Neuronal stem cell (in vitro differentiated cells): Measurements from ENCODE around the gene IFTAP.

ENCODE experiments used
- DNase-seq: peaks from one replicate; pipeline ENCODE4 v3.0.0-alpha.2; 2013; ENCODE audit warnings: low spot score
- H2AFZ ChIP-seq: one replicate; pipeline ENCODE4 v1.6.1; 2013; ENCODE audit warnings: mild to moderate bottlenecking, low read length, inconsistent platforms
- H2AK5ac ChIP-seq: 2 replicates; pipeline ENCODE4 v1.6.1; 2013; ENCODE audit warnings: low read depth, mild to moderate bottlenecking, inconsistent platforms, low read length, moderate library complexity, mixed read lengths
- H2BK120ac ChIP-seq: 2 replicates; pipeline ENCODE4 v1.6.1; 2013; ENCODE audit warnings: low read depth, mild to moderate bottlenecking, inconsistent platforms, low read length, moderate library complexity, mixed read lengths
- H2BK12ac ChIP-seq: one replicate; pipeline ENCODE4 v1.6.1; 2013; ENCODE audit warnings: low read length, inconsistent platforms
- H2BK15ac ChIP-seq: 2 replicates; pipeline ENCODE4 v1.6.1; 2013; ENCODE audit warnings: mild to moderate bottlenecking, low read length, inconsistent platforms, mixed read lengths
- H2BK5ac ChIP-seq: one replicate; pipeline ENCODE4 v1.6.1; 2013; ENCODE audit warnings: inconsistent platforms, mild to moderate bottlenecking, low read length, moderate library complexity
- H3K14ac ChIP-seq: one replicate; pipeline ENCODE4 v1.6.1; 2013; ENCODE audit warnings: low read length, inconsistent platforms
- H3K18ac ChIP-seq: 2 replicates; pipeline ENCODE4 v1.6.1; 2013; ENCODE audit warnings: low read length, inconsistent platforms
- H3K23ac ChIP-seq: 2 replicates; pipeline ENCODE4 v1.6.1; 2013; ENCODE audit warnings: low read depth, mild to moderate bottlenecking, mixed read lengths, low read length, inconsistent platforms; ENCODE audit not compliant: poor library complexity
- H3K27ac ChIP-seq: replicated peaks from 3 replicates; pipeline ENCODE4 v1.5.1; 2013; ENCODE audit warnings: low read length, inconsistent platforms
- H3K27me3 ChIP-seq, 3 experiments: 2 replicates each; pipeline ENCODE4 v1.6.1; 2013; ENCODE audit warnings: low read length in 3 of 3, mild to moderate bottlenecking in 2 of 3, inconsistent platforms in 1 of 3, low read depth in 1 of 3, mixed read lengths in 1 of 3, moderate library complexity in 1 of 3; ENCODE audit not compliant: control insufficient read depth in 3 of 3, insufficient read depth in 3 of 3
- H3K36me3 ChIP-seq, 2 donors: replicated peaks in 1 of 2; 2 replicates each; pipeline ENCODE4 v1.6.1; 2013; ENCODE audit warnings: low read length in 2 of 2; ENCODE audit not compliant: control insufficient read depth in 2 of 2, insufficient read depth in 2 of 2
- H3K4ac ChIP-seq: 2 replicates; pipeline ENCODE4 v1.6.1; 2013; ENCODE audit warnings: inconsistent platforms, mild to moderate bottlenecking, low read length, moderate library complexity
- H3K4me1 ChIP-seq, 2 donors: 1 replicate in 1 of 2; 2 replicates in 1 of 2; pipeline ENCODE4 v1.6.1; 2013; ENCODE audit warnings: low read length in 2 of 2, low read depth in 1 of 2; ENCODE audit not compliant: control insufficient read depth in 2 of 2, insufficient read depth in 1 of 2
- H3K4me2 ChIP-seq: one replicate; pipeline ENCODE4 v1.6.1; 2013; ENCODE audit warnings: mild to moderate bottlenecking, low read length, inconsistent platforms; ENCODE audit not compliant: insufficient read depth, poor library complexity, severe bottlenecking
- H3K4me3 ChIP-seq, 2 donors: 2 replicates each; pipeline ENCODE4 v1.5.1; 2013; ENCODE audit warnings: low read length in 2 of 2, mild to moderate bottlenecking in 2 of 2, inconsistent platforms in 1 of 2, moderate library complexity in 1 of 2
- H3K79me1 ChIP-seq: one replicate; pipeline ENCODE4 v1.6.1; 2013; ENCODE audit warnings: low read depth, mild to moderate bottlenecking, inconsistent platforms, low read length, moderate library complexity
- H3K9ac ChIP-seq: one replicate; pipeline ENCODE4 v1.6.1; 2013; ENCODE audit warnings: mild to moderate bottlenecking, low read depth, low read length, inconsistent platforms; ENCODE audit not compliant: poor library complexity
- H3K9me3 ChIP-seq, 2 donors: replicated peaks in 1 of 2; 2 replicates each; pipeline versions ENCODE3 to v1.6.1; 2013; ENCODE audit warnings: low read length in 2 of 2, mild to moderate bottlenecking in 2 of 2, inconsistent platforms in 1 of 2, low read depth in 1 of 2, mixed read lengths in 1 of 2, moderate library complexity in 1 of 2; ENCODE audit not compliant: control insufficient read depth in 2 of 2, insufficient read depth in 1 of 2
- H4K8ac ChIP-seq: one replicate; pipeline ENCODE4 v1.6.1; 2013; ENCODE audit warnings: low read depth, mild to moderate bottlenecking, inconsistent platforms, low read length, moderate library complexity
- H4K91ac ChIP-seq: one replicate; pipeline ENCODE4 v1.6.1; 2013; ENCODE audit warnings: low read length, low read depth, mild to moderate bottlenecking, inconsistent platforms; ENCODE audit not compliant: poor library complexity
- WGBS, 2 donors: extraction: QIAGEN DNeasy Blood & Tissue Kit; methylation state at CpG; one replicate each; pipeline ENCODE4 v1.1.7; 2013; ENCODE audit warnings: missing lambda C conversion rate in 2 of 2, mixed read lengths in 1 of 2; ENCODE audit not compliant: insufficient read length in 2 of 2, insufficient replicate concordance in 1 of 2; ENCODE audit errors: extremely low coverage in 2 of 2; 5-methylcytosine and 5-hydroxymethylcytosine counted together

IFTAP gene

GRCh38 chr11:36627006-36627405, 32.7 kb downstream of the IFTAP start:
- Histone ChIP-seq H3K14ac (no peak overlapping the region), H3K18ac (no peak overlapping the region), H2BK12ac (no peak overlapping the region), H3K4me2 (no peak overlapping the region), H2BK15ac (no peak overlapping the region), H3K27ac (no peak overlapping the region), H3K36me3 (no peaks in the 10 kb centered on the region), H3K23ac (no peak overlapping the region), H2BK5ac (no peak overlapping the region), H2BK120ac (no peak overlapping the region), H4K8ac (no peak overlapping the region), H3K4me1 (peaks cover 7 to 8% of the 10 kb centered on the region in 2 donors), H3K79me1 (peaks cover 2% of the 10 kb centered on the region), H3K4ac (no peak overlapping the region), H3K9ac (no peak overlapping the region), H4K91ac (no peak overlapping the region), H2AFZ (no peak overlapping the region), H3K4me3 (no peak overlapping the region), H3K27me3 (no peaks in the 10 kb centered on the region), H2AK5ac (no peak overlapping the region), H3K9me3 (peaks cover 0 to 5% of the 10 kb centered on the region in 2 donors)
- DNase-seq = no peak
- WGBS, 2 donors = no CpG with 5 or more reads among the region's 1 CpG

DNA sequence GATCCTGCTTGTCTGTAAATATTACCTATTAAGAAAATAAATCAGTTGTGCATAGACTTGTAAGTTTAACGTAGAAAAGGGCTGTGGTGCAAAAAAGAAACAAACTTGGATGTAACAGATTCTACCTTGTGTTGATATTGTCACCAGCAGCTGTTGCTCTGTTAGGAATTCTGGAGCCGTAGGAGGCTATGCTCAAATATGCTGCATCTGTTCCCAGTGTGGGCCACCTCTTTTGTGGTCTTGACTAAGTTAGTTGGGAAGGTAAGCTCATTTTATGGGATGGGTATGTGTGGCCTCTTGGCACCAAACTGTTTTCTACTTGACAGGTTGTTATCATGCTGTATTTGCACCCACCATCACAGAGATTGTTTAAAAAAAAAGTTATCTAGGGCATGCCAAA, 33.2 kb downstream of the IFTAP start:
- Histone ChIP-seq H2AK5ac (no peak overlapping the region), H2BK15ac (no peak overlapping the region), H3K4me1 (peaks cover 7 to 8% of the 10 kb centered on the region in 2 donors), H3K36me3 (no peaks in the 10 kb centered on the region), H3K27ac (no peak overlapping the region), H2BK5ac (no peak overlapping the region), H3K79me1 (peaks cover 2% of the 10 kb centered on the region), H3K4ac (no peak overlapping the region), H3K27me3 (no peaks in the 10 kb centered on the region), H3K23ac (no peak overlapping the region), H3K9me3 (peaks cover 0 to 5% of the 10 kb centered on the region in 2 donors), H3K4me2 (no peak overlapping the region), H4K8ac (no peak overlapping the region), H3K4me3 (no peak overlapping the region), H3K18ac (no peak overlapping the region), H2BK120ac (no peak overlapping the region), H4K91ac (no peak overlapping the region), H2AFZ (no peak overlapping the region), H2BK12ac (no peak overlapping the region), H3K9ac (no peak overlapping the region), H3K14ac (no peak overlapping the region)
- no peak for DNase-seq
- no CpG with 5 or more reads among the region's 2 CpGs for WGBS, 2 donors

- Histone ChIP-seq H3K14ac (no peak overlapping the region), H3K9me3 (peaks cover 0 to 5% of the 10 kb centered on the region in 2 donors), H3K36me3 (no peaks in the 10 kb centered on the region), H3K27ac (no peak overlapping the region), H3K18ac (no peak overlapping the region), H2BK12ac (no peak overlapping the region), H3K4me3 (no peak overlapping the region), H4K8ac (no peak overlapping the region), H2BK120ac (no peak overlapping the region), H2BK5ac (no peak overlapping the region), H2BK15ac (no peak overlapping the region), H3K9ac (no peak overlapping the region), H3K79me1 (peaks cover 2% of the 10 kb centered on the region), H3K4me2 (no peak overlapping the region), H2AFZ (no peak overlapping the region), H3K23ac (no peak overlapping the region), H4K91ac (no peak overlapping the region), H3K27me3 (no peaks in the 10 kb centered on the region), H3K4me1 (peaks cover 7 to 8% of the 10 kb centered on the region in 2 donors), H2AK5ac (no peak overlapping the region), H3K4ac (no peak overlapping the region)
- no peak for DNase-seq
- WGBS, 2 donors = no CpG with 5 or more reads among the region's 5 CpGs
Observed at GRCh38 chr11:36628141-36628540, 33.8 kb downstream of the IFTAP start.

- Histone ChIP-seq H4K8ac (no peak overlapping the region), H3K79me1 (peaks cover 2% of the 10 kb centered on the region), H2BK12ac (no peak overlapping the region), H3K4me1 (peaks cover 7% of the 10 kb centered on the region in 2 donors), H2BK5ac (no peak overlapping the region), H3K4me2 (no peak overlapping the region), H4K91ac (no peak overlapping the region), H3K4me3 (no peak overlapping the region), H3K27me3 (no peaks in the 10 kb centered on the region), H3K18ac (no peak overlapping the region), H2AFZ (no peak overlapping the region), H3K27ac (no peak overlapping the region), H2BK15ac (no peak overlapping the region), H3K23ac (no peak overlapping the region), H2AK5ac (no peak overlapping the region), H2BK120ac (no peak overlapping the region), H3K9ac (no peak overlapping the region), H3K14ac (no peak overlapping the region), H3K4ac (no peak overlapping the region), H3K36me3 (no peaks in the 10 kb centered on the region), H3K9me3 (peaks cover 0 to 5% of the 10 kb centered on the region in 2 donors)
- WGBS, 2 donors = no CpG with 5 or more reads among the region's 4 CpGs
- DNase-seq = no peak
Observed at GRCh38 chr11:36628765-36629244, 34.5 kb downstream of the IFTAP start.
